ENCODE results near the gene SENP5. TPM values are rescaled to one million over a fixed set of nuclear protein-coding genes. Genes with fewer than 3 reads are reported as not detected.

SENP5 gene
- total RNA-seq, 1 experiment from 2014 or later, result 33.6 TPM

DNA sequence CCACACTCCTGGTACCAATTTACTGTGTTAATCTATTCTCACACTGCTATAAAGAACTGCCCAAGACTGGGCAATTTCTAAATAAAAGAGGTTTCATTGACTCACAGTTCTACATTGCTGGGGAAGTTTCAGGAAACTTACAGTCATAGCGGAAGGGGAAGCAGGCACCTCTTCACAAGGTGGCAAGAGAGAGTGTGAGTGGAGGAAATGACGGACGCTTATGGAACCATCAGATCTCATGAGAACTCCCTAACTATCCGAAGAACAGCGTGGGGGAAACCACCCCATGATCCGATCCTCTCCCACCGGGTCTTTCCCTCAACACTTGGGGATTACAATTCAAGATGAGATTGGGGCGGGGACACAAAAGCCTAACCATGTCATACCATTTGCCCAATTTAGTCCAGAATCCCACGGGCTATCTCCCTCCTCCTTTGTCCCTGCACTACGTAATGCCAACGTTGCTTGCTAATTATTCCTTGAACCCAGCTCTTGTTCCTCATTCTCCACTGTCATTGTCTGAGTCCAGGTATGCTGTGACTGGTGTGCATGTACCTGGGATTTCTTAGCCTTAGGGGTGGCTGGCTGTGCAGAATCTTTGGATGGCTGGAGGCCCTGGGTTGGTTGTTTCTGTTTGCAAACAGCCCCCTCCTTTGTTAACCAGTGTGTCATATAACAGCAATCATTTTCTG, 97.5 kb downstream of the SENP5 start:
- Mint-ChIP-seq H3K27ac (ENCODE audit: unreplicated experiment) (no peak overlapping the region), H3K27me3 (ENCODE audit: insufficient read depth, unreplicated experiment) (no peaks in the 10 kb centered on the region), H3K9me3 (ENCODE audit: unreplicated experiment) (peaks cover 7% of the 10 kb centered on the region), H3K36me3 (ENCODE audit: insufficient read depth, unreplicated experiment) (peaks cover 43% of the 10 kb centered on the region), H3K4me3 (ENCODE audit: unreplicated experiment) (no peak overlapping the region), H3K4me1 (ENCODE audit: low read depth, unreplicated experiment) (peaks cover 36% of the 10 kb centered on the region)
- peaks cover 16% of the 10 kb centered on the region for H3K36me3 ChIP-seq (ENCODE audit: control insufficient read depth, insufficient read depth, low read length)
- TF ChIP-seq, protein P1, sequence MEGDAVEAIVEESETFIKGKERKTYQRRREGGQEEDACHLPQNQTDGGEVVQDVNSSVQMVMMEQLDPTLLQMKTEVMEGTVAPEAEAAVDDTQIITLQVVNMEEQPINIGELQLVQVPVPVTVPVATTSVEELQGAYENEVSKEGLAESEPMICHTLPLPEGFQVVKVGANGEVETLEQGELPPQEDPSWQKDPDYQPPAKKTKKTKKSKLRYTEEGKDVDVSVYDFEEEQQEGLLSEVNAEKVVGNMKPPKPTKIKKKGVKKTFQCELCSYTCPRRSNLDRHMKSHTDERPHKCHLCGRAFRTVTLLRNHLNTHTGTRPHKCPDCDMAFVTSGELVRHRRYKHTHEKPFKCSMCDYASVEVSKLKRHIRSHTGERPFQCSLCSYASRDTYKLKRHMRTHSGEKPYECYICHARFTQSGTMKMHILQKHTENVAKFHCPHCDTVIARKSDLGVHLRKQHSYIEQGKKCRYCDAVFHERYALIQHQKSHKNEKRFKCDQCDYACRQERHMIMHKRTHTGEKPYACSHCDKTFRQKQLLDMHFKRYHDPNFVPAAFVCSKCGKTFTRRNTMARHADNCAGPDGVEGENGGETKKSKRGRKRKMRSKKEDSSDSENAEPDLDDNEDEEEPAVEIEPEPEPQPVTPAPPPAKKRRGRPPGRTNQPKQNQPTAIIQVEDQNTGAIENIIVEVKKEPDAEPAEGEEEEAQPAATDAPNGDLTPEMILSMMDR (IDR thresholded peaks at IDR 0.05; ENCODE audit: insufficient read depth in 1 of 2, low read depth in 1 of 2, low read length in 1 of 2, severe bottlenecking in 1 of 2, unreplicated experiment in 1 of 2), result no peak
- DNase-seq, result no peak
- peaks cover 28% of the 10 kb centered on the region for H3K4me1 ChIP-seq
- H3K27me3 ChIP-seq (replicated peaks; ENCODE audit: control insufficient read depth, insufficient read depth, low read length), result no peaks in the 10 kb centered on the region
- no TSS peak for BruUV-seq (replicated peaks)
- ChIA-PET POLR2A (no interaction called here), CTCF (no interaction called here)
- intact Hi-C loops (cut with micrococcal nuclease; ENCODE audit: unreplicated experiment), result no loop called here
- no peak overlapping the region for H3K4me3 ChIP-seq (ENCODE audit: low read depth, low read length)
- no peaks in the 10 kb centered on the region for H3K9me3 ChIP-seq

DNA sequence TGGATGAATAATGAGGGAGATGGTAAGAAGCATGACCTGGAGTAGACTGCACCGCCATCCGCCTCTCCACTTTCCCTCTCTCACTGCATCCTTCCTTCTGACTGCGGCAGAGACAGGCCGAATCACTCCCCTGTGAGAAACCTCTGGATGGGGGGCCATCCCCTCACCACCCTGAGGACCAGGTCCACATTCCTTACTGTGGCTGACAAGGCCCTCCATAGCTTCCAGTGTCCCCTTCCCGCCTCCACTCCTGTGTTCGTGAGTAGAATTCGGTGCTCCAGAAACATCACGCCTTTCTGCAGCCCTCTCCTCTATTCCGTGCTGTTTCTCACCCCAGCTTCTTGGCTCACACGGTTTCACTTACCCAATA, 98.1 kb downstream of the SENP5 start:
- ChIA-PET POLR2A (no interaction called here), CTCF (no interaction called here)
- no peaks in the 10 kb centered on the region for H3K27me3 ChIP-seq (replicated peaks; ENCODE audit: control insufficient read depth, insufficient read depth, low read length)
- Mint-ChIP-seq H3K4me3 (ENCODE audit: unreplicated experiment) (no peak overlapping the region), H3K9me3 (ENCODE audit: unreplicated experiment) (peaks cover 2% of the 10 kb centered on the region), H3K27me3 (ENCODE audit: insufficient read depth, unreplicated experiment) (no peaks in the 10 kb centered on the region), H3K36me3 (ENCODE audit: insufficient read depth, unreplicated experiment) (peaks cover 39% of the 10 kb centered on the region), H3K4me1 (ENCODE audit: low read depth, unreplicated experiment) (peaks cover 36% of the 10 kb centered on the region), H3K27ac (ENCODE audit: unreplicated experiment) (no peak overlapping the region)
- DNase-seq, result no peak
- BruUV-seq (replicated peaks), result TSS peak; percentile 5
- TF ChIP-seq, protein P1 (IDR thresholded peaks at IDR 0.05; ENCODE audit: insufficient read depth in 1 of 2, low read depth in 1 of 2, low read length in 1 of 2, severe bottlenecking in 1 of 2, unreplicated experiment in 1 of 2), result no peak
- peaks cover 33% of the 10 kb centered on the region for H3K4me1 ChIP-seq
- intact Hi-C loops (cut with micrococcal nuclease; ENCODE audit: unreplicated experiment), result no loop called here
- no peaks in the 10 kb centered on the region for H3K9me3 ChIP-seq
- no peak overlapping the region for H3K4me3 ChIP-seq (ENCODE audit: low read depth, low read length)
- H3K36me3 ChIP-seq (ENCODE audit: control insufficient read depth, insufficient read depth, low read length), result peaks cover 16% of the 10 kb centered on the region

DNA sequence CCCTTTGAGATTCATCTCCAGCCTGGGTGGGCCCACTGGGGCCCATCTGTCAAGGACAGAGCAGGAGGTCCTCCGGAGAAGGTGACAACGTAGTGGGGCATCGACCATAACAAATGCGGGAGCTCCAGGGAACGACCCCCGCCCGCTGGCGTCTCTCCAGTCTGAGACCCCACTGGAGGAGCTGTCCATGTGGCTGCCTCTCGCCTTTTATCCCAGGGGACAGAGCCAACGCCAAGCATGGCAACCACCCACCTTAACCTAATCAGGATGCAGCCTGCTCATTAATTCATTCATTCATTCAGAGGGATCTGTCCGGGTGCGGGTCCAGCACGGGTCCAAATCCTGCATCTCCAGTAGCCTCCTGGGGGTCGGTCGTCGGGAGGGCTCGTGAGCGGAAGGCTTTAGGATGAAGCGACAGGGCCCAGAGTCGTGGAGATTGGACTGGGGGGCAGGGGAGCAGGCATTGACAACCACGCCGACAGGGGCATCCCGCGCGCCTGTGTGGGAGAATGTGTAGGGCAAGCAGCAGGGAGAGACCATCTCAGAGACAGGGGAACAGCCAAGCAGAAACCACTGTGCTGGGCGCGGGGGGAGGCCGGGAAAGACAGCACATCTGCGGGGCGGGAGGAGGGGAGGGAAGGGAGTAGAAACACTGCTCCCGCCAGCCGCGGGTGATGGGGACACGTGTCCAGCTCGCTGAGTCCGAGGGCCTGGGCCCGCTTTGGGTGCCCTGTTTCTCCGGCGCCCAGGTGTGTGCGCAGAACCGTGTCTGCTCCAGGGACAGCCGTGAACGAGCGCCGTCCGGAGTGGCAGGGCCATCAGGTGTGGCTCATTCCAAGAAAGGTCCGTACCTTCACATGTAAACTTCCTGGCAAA, 99.0 kb downstream of the SENP5 start:
- H3K9me3 ChIP-seq, result no peaks in the 10 kb centered on the region; the same call in 1 of the 2 replicates
- intact Hi-C loops (cut with micrococcal nuclease; ENCODE audit: unreplicated experiment), result no loop called here
- Mint-ChIP-seq H3K9me3 (ENCODE audit: unreplicated experiment) (no peaks in the 10 kb centered on the region), H3K4me1 (ENCODE audit: low read depth, unreplicated experiment) (peaks cover 36% of the 10 kb centered on the region), H3K36me3 (ENCODE audit: insufficient read depth, unreplicated experiment) (peaks cover 43% of the 10 kb centered on the region), H3K27me3 (ENCODE audit: insufficient read depth, unreplicated experiment) (no peaks in the 10 kb centered on the region), H3K4me3 (ENCODE audit: unreplicated experiment) (peak overlapping the region; percentile 41), H3K27ac (ENCODE audit: unreplicated experiment) (no peak overlapping the region)
- H3K4me1 ChIP-seq, result peaks cover 27% of the 10 kb centered on the region
- DNase-seq, result no peak
- CTCF ChIA-PET, result no interaction called here
- H3K36me3 ChIP-seq (ENCODE audit: control insufficient read depth, insufficient read depth, low read length), result peaks cover 16% of the 10 kb centered on the region
- H3K4me3 ChIP-seq (ENCODE audit: low read depth, low read length), result no peak overlapping the region
- H3K27me3 ChIP-seq (replicated peaks; ENCODE audit: control insufficient read depth, insufficient read depth, low read length), result no peaks in the 10 kb centered on the region
- POLR2A ChIA-PET, result no interaction called here
- no TSS peak for BruUV-seq (replicated peaks)
- TF ChIP-seq, protein P1 (IDR thresholded peaks at IDR 0.05; ENCODE audit: insufficient read depth in 1 of 2, low read depth in 1 of 2, low read length in 1 of 2, severe bottlenecking in 1 of 2, unreplicated experiment in 1 of 2), result no peak
